ENCODE results near the gene NDRG2. TPM values are rescaled to one million over a fixed set of nuclear protein-coding genes. Genes with fewer than 3 reads are reported as not detected.
"Not testable (repeated sequence)": the region's sequence is repeated elsewhere in the genome, so short reads cannot be mapped to it uniquely, and the experiment has no call there.

Gene NDRG2
- total RNA-seq, 1 donor: not detected

GRCh38 chr14:20989787-20990600 lies 34.9 kb downstream of the NDRG2 start, which contains the start of gene METTL17:
METTL17 (plus strand) TSS chr14:20989980; CDS start chr14:20990003, 23 bp downstream.
- Histone ChIP-seq H3K79me2 (ENCODE audit: insufficient read depth, low read length) (peaks cover 21% of the 10 kb centered on the region), H3K4me1 (ENCODE audit: insufficient read depth, low read length) (peaks cover 30% of the 10 kb centered on the region)
- peak; percentile 50 for TF ChIP-seq CTCF (IDR thresholded peaks at IDR 0.05; ENCODE audit: extremely low read depth, low read depth, low read length)

GRCh38 chr14:20989471-20989786 lies 35.4 kb downstream of the NDRG2 start:
- Histone ChIP-seq H2AFZ (ENCODE audit: low read length) (peak overlapping the region; percentile 10), H3K79me2 (ENCODE audit: insufficient read depth, low read length) (peaks cover 21% of the 10 kb centered on the region), H3K4me2 (ENCODE audit: insufficient read depth, low read length) (peak overlapping the region; percentile 96), H3K4me1 (ENCODE audit: insufficient read depth, low read length) (peaks cover 30% of the 10 kb centered on the region), H3K27ac (ENCODE audit: low read depth, low read length) (peak overlapping the region; percentile 49), H3K9me3 (ENCODE audit: low read depth, low read length) (no peaks in the 10 kb centered on the region), H3K4me3 (ENCODE audit: insufficient read depth, low read length) (peak overlapping the region; percentile 87), H3K27me3 (ENCODE audit: insufficient read depth, low read length) (no peaks in the 10 kb centered on the region), H4K20me1 (ENCODE audit: insufficient read depth, low read length) (peaks cover 8% of the 10 kb centered on the region), H3K36me3 (ENCODE audit: insufficient read depth, low read length) (peaks cover 26% of the 10 kb centered on the region)
- TF ChIP-seq CTCF (IDR thresholded peaks at IDR 0.05; ENCODE audit: extremely low read depth, low read depth, low read length): no peak
- no peak for DNase-seq (ENCODE audit: insufficient read length, low spot score, missing footprints)

More at GRCh38 chr14:20989787-20990600, 34.9 kb downstream of the NDRG2 start, which contains the start of gene METTL17:
- H3K36me3 ChIP-seq (ENCODE audit: insufficient read depth, low read length): peaks cover 31% of the 10 kb centered on the region
- H3K4me3 ChIP-seq (ENCODE audit: insufficient read depth, low read length): peak within 1 kb of the TSS; percentile 87
- H3K27me3 ChIP-seq (ENCODE audit: insufficient read depth, low read length): no peaks in the 10 kb centered on the region
- no peaks in the 10 kb centered on the region for H3K9me3 ChIP-seq (ENCODE audit: low read depth, low read length)
- peak; percentile 93 for DNase-seq (ENCODE audit: insufficient read length, low spot score, missing footprints)
- H2AFZ ChIP-seq (ENCODE audit: low read length): peak within 1 kb of the TSS; percentile 99
- peak within 1 kb of the TSS; percentile 54 for H3K27ac ChIP-seq (ENCODE audit: low read depth, low read length)
- H4K20me1 ChIP-seq (ENCODE audit: insufficient read depth, low read length): peaks cover 8% of the 10 kb centered on the region
- peak within 1 kb of the TSS; percentile 96 for H3K4me2 ChIP-seq (ENCODE audit: insufficient read depth, low read length)

- peaks cover 20% of the 10 kb centered on the region for H3K36me3 ChIP-seq (ENCODE audit: insufficient read depth, low read length)
- DNase-seq (ENCODE audit: insufficient read length, low spot score, missing footprints): no peak
- no peaks in the 10 kb centered on the region for H3K9me3 ChIP-seq (ENCODE audit: low read depth, low read length)
- H2AFZ ChIP-seq (ENCODE audit: low read length): peak overlapping the region; percentile 10
- peak overlapping the region; percentile 49 for H3K27ac ChIP-seq (ENCODE audit: low read depth, low read length)
- H3K4me3 ChIP-seq (ENCODE audit: insufficient read depth, low read length): peak overlapping the region; percentile 23
- H3K79me2 ChIP-seq (ENCODE audit: insufficient read depth, low read length): peaks cover 21% of the 10 kb centered on the region
- peaks cover 8% of the 10 kb centered on the region for H4K20me1 ChIP-seq (ENCODE audit: insufficient read depth, low read length)
- H3K4me1 ChIP-seq (ENCODE audit: insufficient read depth, low read length): peaks cover 30% of the 10 kb centered on the region
- no peak for TF ChIP-seq CTCF (IDR thresholded peaks at IDR 0.05; ENCODE audit: extremely low read depth, low read depth, low read length)
- H3K27me3 ChIP-seq (ENCODE audit: insufficient read depth, low read length): no peaks in the 10 kb centered on the region
- peak overlapping the region; percentile 96 for H3K4me2 ChIP-seq (ENCODE audit: insufficient read depth, low read length)
These were observed 36.0 kb downstream of the NDRG2 start for GRCh38 chr14:20988717-20989470.

- H3K36me3 ChIP-seq (ENCODE audit: insufficient read depth, low read length): peaks cover under 1% of the 10 kb centered on the region
- peaks cover 16% of the 10 kb centered on the region for H3K79me2 ChIP-seq (ENCODE audit: insufficient read depth, low read length)
- peaks cover 30% of the 10 kb centered on the region for H3K4me1 ChIP-seq (ENCODE audit: insufficient read depth, low read length)
- H3K27me3 ChIP-seq (ENCODE audit: insufficient read depth, low read length): no peaks in the 10 kb centered on the region
- peak; percentile 93 for DNase-seq (ENCODE audit: insufficient read length, low spot score, missing footprints)
- no peak overlapping the region for H3K4me3 ChIP-seq (ENCODE audit: insufficient read depth, low read length)
- H2AFZ ChIP-seq (ENCODE audit: low read length): peak overlapping the region; percentile 21
- peak overlapping the region; percentile 47 for H3K4me2 ChIP-seq (ENCODE audit: insufficient read depth, low read length)
- peaks cover 2% of the 10 kb centered on the region for H4K20me1 ChIP-seq (ENCODE audit: insufficient read depth, low read length)
- peak overlapping the region; percentile 40 for H3K27ac ChIP-seq (ENCODE audit: low read depth, low read length)
- no peaks in the 10 kb centered on the region for H3K9me3 ChIP-seq (ENCODE audit: low read depth, low read length)
- no peak for TF ChIP-seq CTCF (IDR thresholded peaks at IDR 0.05; ENCODE audit: extremely low read depth, low read depth, low read length)
These were observed 38.0 kb downstream of the NDRG2 start for GRCh38 chr14:20986811-20987210.

- not testable (repeated sequence) for H3K27ac ChIP-seq (ENCODE audit: low read depth, low read length); H3K36me3 ChIP-seq (ENCODE audit: insufficient read depth, low read length); H3K27me3 ChIP-seq (ENCODE audit: insufficient read depth, low read length); H3K9me3 ChIP-seq (ENCODE audit: low read depth, low read length); H2AFZ ChIP-seq (ENCODE audit: low read length); DNase-seq (ENCODE audit: insufficient read length, low spot score, missing footprints); H3K79me2 ChIP-seq (ENCODE audit: insufficient read depth, low read length); H3K4me2 ChIP-seq (ENCODE audit: insufficient read depth, low read length); H3K4me3 ChIP-seq (ENCODE audit: insufficient read depth, low read length); H4K20me1 ChIP-seq (ENCODE audit: insufficient read depth, low read length)
- peaks cover 23% of the 10 kb centered on the region for H3K4me1 ChIP-seq (ENCODE audit: insufficient read depth, low read length)
These were observed 39.2 kb downstream of the NDRG2 start for GRCh38 chr14:20985650-20986049.
